ENCODE data around the gene SMARCB1. TPM values are rescaled to one million over a fixed set of nuclear protein-coding genes. Genes with fewer than 3 reads are reported as not detected.

Gene SMARCB1
- total RNA-seq, 1 donor from 2014 or later: 38.0 TPM

DNA sequence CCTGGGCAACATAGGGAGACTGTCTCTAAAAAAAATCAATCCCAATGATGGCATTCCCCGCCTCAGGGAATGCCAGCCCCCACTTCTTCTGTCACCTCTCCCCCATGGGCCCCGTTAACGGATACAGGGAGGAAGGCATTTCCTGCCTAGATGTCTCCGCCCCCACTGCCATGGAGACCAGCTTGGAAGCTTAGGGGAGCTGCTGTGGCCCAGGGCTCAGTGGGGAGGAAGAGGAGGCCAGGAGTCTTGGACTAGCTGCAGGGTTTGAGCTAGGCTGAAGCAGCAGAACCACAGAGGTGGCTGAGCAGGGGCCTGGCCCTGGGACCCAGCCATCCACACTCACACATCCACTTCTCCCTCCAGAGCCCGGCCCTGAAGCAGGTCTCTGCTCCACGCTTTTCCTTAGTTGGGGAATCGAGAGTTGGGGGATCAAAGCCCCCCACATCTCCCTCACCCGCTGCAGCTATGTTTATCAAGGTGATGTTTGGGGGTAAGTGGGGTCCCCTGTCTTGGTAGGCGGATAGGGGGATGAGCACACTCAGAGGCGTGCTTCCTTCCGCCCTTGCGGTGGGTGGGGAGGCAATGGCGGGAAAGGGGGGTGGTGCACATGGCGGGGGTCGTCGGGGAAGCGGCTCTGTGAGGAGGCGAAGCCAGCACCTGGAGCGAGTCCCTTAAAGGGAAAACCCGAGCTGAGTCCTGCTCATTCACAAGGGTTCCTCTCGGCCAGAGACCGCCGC is 23.8 kb upstream of the SMARCB1 start, which contains the start of gene C22orf15:
Gene C22orf15, plus strand, starts transcription at position 149 of the 737 bp plus-strand sequence. Its CDS starts 317 bp downstream, at position 466.
- no peak for DNase-seq (ENCODE audit: low read depth, low spot score)

DNA sequence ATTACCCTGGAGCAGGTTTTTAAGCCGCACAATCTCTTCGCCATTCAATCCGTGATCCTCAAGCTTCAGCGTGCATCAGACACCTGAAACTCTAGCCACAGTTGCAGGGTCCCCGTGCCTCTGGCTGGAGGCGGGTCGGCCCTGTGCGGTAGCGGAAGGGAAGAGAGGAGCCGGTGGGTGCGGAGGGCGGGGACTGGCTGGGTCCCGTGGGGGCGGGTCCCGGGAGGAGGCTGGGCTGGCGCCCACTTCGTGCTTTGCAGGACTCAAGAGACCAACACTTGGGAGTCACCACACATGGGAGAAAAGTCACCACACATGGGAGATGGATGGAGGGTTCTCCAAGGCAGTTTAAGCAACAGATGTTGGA is 23.2 kb upstream of the SMARCB1 start:
- DNase-seq (ENCODE audit: low read depth, low spot score): no peak

DNA sequence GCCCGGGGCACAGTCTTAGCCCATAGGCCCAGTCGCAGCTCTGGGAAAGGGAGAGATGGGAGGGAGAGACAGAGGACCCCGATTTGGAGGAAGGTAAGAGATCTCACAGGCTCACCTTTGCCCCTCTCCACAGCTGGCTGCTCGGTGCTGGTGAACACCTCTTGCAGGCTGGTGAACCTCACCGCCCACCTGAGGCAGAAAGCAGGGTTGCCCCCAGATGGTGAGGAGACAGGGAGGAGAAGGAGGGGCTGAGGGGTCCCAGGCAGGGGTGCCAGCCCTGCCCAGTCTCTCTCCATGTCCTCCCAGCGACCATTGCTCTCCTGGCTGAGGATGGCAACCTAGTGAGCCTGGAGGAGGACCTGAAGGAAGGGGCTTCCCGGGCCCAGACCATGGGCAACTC is 22.8 kb upstream of the SMARCB1 start:
- no peak for DNase-seq (ENCODE audit: low read depth, low spot score)

DNA sequence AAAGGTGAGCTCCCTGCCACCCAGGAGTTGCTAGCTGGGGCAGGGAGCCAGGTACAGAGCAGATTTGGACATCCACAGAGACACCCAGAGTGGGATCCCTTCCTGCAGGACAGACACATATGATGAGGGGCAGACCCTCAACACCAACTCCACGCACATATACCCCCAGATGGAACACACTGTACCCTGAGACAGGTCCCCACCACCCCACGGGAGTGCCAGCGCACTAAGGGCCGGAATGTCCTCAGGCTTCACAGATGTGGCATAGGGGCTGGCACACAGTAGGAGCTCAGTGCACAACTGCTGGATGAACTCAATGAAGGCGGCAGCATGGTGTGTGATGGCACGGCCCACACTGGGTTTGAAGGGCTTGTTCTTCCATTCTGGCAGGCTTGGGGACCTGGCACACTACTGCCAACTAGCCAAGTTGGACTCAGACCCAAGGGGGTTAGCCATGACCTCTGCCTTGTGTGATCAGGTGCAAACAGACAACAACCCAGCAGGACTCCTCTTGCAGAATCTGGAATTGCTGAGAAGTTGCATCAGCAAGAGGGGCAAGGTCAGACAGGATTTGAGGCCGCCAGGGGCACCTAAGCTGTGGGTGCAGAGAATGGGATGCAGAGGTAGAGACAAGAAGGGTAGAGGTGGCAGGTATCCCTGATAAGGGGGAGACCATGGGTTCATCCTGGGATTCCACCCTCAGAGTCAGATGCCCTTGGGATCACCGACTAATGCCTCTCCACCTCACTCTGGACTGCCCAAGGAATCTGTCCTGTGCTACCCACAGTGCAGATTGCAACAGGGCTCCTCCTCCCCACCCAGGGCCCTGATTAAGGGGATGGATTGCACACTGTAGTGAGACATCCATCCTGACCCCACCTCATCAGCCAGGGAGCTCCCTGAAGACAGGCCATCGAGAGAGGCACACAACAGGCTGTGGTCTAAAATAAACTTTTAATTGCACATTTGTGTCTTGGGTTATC is 21.6 kb upstream of the SMARCB1 start:
- no peak for DNase-seq (ENCODE audit: low read depth, low spot score)

DNA sequence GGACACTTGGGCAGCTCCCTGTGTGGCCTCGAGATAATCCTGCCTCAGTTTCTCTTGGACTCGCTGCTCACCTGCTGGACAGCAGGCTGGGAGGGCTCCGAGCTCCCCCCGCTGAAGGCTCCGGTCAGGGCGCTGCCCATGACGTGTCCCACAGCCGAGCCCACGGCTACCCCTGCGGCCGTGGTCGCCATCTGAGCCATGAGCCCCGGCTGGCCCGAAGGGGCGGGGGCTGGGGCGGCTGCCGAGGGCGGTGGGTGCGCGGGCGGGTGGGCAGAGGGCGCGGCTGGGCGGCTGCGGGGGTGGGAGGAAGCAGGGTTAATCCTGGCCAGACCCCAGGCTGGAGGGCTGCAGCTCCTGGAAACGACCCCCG is 19.5 kb upstream of the SMARCB1 start:
- no peak for DNase-seq (ENCODE audit: low read depth, low spot score)

DNA sequence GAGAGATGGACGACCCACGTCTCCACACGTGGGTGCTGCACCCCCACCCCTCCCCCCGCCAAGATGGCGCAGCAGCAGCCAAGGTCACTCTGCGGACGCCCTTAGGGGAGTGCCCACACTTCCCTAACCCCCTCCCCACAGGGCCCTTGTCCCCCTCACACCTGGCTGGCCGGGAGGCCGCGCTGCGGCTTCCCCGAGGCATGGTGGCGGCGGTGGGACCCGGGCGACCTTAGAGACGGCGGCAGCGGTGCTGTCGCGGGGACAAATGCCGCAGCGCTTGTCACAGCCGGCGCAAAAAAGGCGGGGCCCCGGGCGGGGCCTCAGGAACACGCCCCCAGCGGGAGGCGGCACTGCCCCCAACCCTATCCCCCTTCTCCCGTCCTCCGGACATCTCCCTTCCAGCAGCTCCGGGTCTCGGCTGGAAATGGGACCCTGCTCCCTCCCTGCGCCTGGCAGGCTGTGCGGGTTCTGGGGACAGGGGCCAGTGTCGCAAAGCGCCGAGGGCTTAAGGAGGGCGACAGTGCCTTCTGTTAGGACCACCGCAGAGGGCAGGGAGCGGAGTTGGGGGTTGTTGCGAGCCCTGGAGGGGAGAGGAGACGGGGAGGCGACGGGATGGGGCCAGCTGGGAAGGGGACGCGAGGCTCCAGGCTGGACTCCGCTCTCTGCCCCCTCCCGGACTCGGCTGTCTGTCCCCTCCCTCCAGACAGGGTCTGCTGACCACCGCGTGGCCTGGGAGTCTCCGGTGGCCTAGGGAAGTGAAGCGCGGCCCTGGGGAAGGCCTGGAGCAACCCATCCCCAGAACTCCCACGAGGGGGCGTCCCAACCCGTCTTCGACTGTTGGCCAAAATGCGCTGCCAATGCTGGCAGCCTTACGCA is 18.9 kb upstream of the SMARCB1 start, which contains the start of gene CHCHD10:
Gene CHCHD10, minus strand, starts transcription at position 300 of the 876 bp plus-strand sequence. Its CDS starts 98 bp downstream, at position 202.
- DNase-seq (ENCODE audit: low read depth, low spot score): no peak

DNA sequence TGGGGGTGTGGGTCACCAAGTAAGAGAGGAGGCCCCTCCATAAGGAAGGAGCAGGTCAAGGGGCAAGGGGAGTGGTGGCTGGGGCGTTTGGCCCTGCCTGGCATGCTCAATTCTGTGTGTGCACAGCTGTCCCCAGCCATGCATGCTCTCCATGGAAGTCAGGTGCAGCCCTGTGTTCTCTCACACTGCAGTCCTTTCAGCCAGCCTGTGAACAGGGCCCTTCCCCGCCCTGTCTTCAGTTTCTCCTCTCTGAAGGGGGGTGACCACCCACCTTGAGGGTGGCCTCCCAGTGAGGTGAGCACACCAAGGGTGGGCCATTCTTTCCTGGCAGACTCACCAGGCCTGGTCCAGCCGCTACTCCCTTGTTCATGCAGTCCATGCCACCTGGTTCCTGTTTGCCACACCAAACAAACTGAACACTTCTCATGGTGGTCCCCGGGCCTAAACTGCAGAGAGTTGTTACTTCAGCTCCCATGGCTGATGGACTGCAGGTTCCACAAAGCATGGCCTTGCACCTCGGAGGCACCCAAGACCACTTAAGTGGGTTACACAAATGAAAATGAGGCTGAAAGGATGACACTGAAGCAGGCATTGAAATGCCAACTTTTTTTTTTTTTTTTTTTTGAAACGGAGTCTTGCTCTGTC is 17.3 kb upstream of the SMARCB1 start:
- DNase-seq (ENCODE audit: low read depth, low spot score): no peak

DNA sequence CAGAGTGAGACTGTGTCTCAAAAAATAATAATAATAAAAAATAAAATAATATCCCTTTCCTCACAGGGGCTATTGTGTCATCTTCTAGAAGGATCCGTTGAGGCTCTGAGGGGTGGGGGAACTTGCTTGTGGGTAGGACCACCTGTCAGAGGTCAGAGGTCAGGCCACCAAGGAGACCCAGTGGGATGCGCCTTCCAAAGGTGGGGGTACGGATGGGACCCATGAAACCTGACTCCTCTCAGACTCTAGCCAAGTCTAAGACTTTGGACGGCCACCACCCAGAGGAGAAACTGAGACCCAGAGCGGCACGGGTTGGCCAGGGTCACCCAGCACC is 14.5 kb upstream of the SMARCB1 start:
- DNase-seq (ENCODE audit: low read depth, low spot score): no peak

DNA sequence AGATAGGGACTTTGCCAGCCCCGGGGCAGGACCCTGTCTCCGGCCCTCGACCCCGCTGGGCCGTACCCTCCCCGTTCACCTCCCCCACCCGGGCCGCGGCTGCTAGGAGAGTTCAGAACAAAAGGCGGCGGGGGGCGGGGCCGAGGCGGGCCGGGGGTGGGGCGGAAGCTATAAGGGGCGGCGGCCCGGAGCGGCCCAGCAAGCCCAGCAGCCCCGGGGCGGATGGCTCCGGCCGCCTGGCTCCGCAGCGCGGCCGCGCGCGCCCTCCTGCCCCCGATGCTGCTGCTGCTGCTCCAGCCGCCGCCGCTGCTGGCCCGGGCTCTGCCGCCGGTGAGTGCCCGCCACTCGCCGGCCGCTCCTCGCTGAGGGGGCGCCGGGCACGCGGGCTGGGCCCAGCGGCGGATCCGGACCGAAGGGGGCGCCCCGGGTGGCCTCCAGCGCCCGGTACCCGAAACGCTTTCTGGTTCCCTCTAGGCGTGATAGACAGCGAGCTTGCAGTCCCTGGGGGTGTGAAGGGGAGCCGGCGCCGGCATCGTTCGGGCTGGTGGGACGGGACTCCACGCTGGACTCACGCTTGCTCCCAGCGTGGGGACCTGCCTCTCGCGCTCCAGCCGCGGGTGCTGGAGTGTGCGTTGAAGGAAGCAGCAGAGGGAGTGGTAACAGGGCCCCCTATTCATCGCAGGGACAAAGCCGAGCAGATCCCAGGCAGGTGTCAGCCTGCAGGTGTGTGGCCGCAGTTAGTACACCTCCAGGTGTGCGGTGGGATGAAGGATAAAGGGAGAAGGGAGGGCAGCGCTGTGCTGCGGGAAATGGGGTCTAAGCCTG is 13.9 kb upstream of the SMARCB1 start, which contains the start of gene MMP11:
Gene MMP11, plus strand, starts transcription at position 201 of the 825 bp plus-strand sequence. Its CDS starts 22 bp downstream, at position 223.
- DNase-seq (ENCODE audit: low read depth, low spot score): no peak

DNA sequence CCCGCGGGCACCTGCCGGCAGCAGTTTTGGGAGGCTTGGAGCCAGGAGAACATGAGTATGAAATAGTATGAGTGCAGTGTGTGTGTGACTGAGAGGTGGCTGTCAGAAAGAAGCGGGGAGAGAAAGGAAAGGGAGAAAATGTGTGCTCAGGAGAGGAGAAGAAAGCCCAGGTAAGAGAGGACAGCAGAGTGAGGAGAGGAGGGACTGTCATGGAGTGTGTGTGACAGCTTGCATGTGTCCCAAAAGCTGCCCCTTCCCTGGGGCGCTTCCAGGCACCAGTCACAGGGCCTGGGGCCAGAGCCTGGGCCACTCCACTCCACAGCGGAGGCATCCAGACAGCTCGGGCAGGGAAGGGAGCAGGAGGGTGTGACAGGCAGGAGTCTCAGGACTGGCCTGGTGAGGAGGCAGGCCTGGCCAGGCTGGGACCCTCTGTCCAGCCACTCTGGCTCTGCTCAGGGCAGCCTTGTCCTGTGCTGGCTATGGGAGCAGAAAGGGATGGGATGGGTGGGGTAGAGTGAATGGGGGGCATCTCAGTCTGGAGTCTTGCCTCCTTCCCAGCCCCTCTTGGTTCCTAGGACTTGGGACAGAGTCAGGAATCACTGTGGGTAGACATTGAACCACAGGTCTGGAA is 13.2 kb upstream of the SMARCB1 start:
- no peak for DNase-seq (ENCODE audit: low read depth, low spot score)

DNA sequence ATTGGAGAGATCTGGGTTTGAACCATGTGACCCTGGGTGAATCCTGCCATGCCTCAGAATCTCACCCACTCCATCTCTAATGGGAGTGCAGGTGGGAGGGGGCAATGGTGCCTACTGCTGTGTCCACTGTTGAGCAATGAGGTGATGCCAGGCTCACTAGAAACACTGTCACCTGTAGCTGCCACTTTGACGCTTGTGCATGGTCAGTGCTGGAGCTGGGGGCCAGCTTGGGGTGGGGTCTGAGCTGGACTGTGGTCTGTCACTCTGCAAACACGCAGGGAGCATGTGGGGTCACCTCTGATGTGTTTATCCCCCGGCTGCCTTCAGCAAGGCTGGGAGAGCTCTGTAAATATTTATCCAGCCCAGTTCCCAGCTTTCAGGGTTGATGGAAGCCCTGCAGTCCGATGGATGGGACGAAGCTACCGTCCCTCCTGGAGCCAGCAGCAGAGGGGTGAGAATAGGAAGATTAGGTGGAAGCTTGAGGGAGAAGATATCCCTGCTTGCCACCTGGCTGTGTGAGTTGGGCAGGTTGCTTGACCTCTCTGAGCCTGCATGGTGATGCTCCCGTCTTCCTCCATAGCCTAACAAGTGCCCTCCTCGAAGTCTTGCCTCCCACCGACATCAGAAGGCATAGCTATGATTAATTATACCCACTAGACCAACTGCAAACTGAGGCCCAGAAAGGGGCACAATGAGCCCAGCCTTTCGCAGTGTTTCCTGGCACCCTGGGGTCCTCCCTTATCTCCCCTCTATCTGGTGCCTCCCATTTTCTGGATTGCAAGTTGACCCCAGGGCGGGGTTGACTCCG is 12.4 kb upstream of the SMARCB1 start:
- no peak for DNase-seq (ENCODE audit: low read depth, low spot score)

DNA sequence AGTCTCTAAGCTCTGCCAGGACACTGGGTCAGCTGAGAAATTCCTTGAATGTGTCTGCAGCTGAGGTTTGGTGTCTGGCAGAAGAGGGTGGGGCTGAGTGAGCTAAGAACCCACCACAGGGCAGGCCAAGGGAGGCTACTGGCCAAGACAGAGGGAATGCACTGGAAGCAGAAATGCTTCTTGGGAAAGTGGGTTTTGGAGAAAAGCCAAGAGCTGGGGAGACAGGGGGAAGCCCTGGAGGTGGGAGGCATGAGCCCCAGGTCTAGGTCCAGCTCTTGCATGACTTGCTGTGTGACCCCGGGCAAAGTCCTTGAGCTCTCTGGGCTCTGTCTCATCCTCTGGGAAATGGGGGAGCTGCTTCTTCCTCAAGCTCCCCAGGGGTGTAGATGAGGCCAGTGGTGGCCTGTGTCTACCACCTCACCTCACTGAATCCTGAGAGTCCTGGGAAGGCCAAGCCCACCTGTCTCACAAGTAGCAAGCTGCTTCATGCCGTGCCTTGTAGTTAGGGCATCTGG is 11.8 kb upstream of the SMARCB1 start:
- no peak for DNase-seq (ENCODE audit: low read depth, low spot score)

DNA sequence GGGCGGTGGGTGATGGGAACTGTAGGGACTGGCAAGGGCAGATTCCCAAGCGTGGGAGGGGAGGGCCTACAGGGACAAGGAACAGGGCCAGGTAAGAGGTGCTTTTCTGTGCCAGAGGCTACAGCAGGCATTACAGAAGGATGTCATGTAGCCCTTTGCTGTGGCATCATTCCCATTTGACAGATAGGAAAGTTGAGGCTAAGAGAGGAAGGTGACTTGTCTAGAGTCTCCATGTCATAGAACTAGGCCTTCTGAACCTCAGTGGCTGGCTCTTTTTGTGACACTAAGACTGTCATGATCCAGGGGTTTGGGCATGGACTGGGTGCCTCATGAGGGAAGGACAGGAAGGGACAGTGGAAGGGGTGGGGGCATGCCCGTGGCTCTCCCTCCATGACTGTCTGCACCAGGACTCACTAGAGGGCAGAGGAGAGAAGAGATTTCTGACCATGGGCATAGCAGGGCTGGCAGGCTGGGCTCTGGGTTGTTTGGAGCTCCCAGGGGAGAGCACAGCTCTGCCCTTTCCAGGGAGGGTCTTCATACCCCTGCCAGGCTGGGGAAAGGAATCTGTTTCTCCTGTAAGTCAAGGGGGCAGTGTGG is 10.9 kb upstream of the SMARCB1 start:
- DNase-seq (ENCODE audit: low read depth, low spot score): no peak

DNA sequence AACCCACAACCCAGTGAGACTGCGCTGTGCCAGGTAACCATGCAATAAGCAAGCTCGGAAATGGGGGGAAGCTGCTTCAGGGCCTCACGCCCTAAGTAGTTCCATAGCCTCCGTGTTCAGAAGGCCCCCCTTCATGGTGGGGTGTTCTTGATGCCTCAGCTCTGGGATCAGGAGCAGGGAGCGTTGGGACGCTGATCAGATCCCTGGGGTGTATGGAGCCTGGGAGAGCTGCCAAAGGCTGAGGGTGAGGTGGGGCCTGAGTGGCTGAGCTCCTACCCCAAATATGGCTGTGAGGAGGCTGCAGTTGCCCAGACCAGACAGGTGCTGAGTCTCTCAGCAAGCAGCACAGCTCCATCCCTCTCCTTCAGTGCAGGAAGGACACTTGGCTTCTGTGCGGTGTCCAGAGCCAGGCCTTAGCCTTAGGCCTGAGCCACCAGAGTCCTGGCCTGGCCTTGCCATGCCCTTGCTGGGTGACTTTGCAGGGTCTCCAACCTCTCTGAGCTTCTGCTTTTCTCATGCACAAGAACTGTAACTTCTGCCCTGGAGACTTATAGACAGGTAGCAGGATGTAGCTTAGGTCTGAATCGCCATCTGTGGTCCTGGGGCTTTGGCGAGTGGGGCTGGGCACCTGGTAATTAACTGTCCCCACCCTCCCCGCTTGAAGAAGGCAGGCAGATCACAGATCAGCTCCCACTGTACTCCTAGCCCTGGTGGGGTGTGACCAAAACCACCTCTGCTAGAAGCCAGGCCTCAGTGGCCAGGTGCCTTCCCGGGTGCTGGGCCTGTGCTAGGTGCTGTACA is 8.8 kb upstream of the SMARCB1 start:
- DNase-seq (ENCODE audit: low read depth, low spot score): no peak

DNA sequence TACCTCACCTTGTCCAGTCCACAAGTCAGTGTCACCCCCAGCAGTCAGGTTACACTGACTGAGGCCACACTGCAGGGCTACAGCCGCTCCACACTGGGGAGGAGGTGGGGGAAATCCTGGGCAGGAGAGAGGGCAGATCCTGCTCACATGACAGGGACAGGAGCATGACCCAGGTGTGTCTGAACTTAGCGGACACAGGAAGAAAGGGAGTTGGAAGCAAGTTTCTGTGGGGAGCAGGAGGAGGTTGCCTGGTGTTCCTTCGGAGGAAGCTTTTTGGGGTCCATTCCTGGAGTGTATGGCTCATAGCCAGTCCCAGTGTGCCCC is 8.2 kb upstream of the SMARCB1 start:
- no peak for DNase-seq (ENCODE audit: low read depth, low spot score)

DNA sequence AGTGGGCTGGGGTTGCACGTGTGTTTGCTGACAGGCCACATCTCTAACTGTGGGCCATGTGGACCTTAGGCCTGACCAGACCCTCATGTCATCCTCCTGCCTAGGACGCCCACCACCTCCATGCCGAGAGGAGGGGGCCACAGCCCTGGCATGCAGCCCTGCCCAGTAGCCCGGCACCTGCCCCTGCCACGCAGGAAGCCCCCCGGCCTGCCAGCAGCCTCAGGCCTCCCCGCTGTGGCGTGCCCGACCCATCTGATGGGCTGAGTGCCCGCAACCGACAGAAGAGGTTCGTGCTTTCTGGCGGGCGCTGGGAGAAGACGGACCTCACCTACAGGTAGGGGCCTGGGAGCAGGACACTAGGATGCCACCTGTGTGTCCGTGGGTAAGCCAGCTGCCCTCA is 7.7 kb upstream of the SMARCB1 start:
- no peak for DNase-seq (ENCODE audit: low read depth, low spot score)

DNA sequence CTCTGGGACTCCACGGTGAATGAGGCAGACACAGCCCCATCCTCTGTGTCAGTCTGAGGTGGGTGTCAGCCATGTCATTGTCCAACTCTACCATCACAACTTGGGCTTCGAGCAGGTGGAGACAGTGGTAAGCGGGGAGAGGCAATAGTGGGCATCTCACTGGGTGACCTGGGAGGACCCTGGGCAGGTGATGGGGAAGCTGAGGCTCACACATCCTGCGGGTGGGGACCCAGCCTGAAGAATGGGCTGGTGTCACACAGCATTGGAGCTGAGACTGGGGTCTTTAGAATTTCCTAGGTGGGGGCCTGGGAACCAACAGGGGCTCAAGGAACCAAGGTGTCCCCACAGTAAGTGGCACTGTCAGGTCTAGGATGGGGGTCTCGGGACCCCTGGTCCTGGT is 7.0 kb upstream of the SMARCB1 start:
- no peak for DNase-seq (ENCODE audit: low read depth, low spot score)
